MM.1S (cell line): Measurements from ENCODE around the gene DISP2.

ENCODE experiments used
- CTCF ChIP-seq: fragments of 300-600 bp; sonication (generic); IDR thresholded peaks from 2 replicates; pipeline ENCODE4 v1.5.1; 2016; ENCODE audit warnings: antibody characterized with exemption, low read length, mixed read lengths
- EZH2 ChIP-seq: fragments of 300-600 bp; sonication (generic); optimal IDR thresholded peaks from 2 replicates; pipeline ENCODE3; 2017; ENCODE audit warnings: low read depth, mild to moderate bottlenecking, antibody characterized with exemption, low read length, mixed read lengths
- EZH2phosphoT487 ChIP-seq: fragments of 300-600 bp; sonication (generic); IDR thresholded peaks from 2 replicates; pipeline ENCODE4 v1.6.1; 2018; ENCODE audit warnings: antibody characterized with exemption, low read length

GRCh38 chr15:40398413-40398873 is 40.4 kb downstream of the DISP2 start:
- TF ChIP-seq CTCF: no peak
- no peak for TF ChIP-seq EZH2
- TF ChIP-seq EZH2phosphoT487: no peak
